HG03280 (cell line): ENCODE data around the gene SLC35F4.
"Not testable (repeated sequence)": the region's sequence is repeated elsewhere in the genome, so short reads cannot be mapped to it uniquely, and the experiment has no call there.

Experiments
- ATAC-seq: cut with Tn5 transposase; IDR thresholded peaks from one replicate; pipeline ENCODE4 v1.9.1; 2021; ENCODE audit warnings: mild to moderate bottlenecking, moderate library complexity; ENCODE audit not compliant: unreplicated experiment

Gene SLC35F4

DNA sequence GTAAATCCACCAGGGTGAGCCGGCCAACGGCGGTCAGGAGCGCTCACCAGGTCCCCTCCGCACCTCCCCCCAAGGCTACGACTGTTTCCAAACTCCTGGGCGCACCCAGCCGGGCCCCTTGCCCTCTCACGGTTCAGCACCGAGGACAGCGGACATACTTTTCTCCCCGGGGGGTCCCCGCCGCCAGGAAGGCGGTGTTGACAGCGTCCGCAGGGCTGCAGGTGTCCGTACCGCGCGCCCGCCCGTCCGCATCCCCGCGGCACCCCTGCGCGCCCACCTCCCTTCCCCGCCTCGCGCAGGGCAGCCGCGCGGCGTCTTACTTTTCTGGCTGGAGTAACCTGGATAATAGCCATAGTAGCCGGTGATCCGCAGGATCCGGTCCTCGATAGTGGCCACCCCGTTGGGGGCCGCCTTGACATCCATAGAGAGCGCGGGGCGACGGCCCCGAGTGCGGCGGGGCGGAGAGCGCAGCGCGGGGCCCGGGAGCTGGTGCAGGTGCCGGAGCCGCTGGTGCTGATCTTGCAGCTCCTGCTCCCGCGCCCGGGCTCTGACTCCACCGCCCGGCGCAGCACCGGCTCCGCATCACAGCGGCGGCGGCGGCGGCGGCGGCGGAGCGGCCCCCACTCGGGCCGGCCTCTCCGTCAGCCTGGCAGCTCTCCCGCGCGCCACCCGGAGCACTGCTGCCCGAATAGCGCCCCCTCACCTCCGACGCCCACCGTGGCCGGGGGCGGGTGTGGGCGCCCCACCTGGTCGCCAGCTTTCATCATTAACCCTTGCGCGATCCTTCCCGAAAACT is at the start of gene SLC35F4:
SLC35F4 (minus strand) TSS at position 690 of the 796 bp plus-strand sequence.
- ATAC-seq, result no peak

DNA sequence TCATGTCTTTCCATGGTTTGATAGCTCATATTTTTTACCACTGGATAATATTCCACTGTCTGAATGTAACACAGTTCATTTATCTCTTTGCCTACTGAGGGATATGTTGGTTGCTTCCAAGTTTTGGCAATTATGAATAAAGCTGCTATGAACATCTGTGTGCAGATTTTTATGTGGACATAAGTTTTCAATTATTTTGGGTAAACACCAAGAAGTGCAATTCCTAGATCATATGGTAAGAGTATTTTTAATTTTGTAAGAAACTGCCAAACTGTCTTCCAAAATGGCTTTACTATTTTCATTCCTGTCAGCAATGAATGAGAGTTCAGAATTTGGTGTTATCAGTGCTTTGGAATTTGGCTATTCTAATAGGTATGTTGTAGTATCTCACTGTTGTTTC is 43.7 kb upstream of the SLC35F4 start:
- ATAC-seq, result no peak

DNA sequence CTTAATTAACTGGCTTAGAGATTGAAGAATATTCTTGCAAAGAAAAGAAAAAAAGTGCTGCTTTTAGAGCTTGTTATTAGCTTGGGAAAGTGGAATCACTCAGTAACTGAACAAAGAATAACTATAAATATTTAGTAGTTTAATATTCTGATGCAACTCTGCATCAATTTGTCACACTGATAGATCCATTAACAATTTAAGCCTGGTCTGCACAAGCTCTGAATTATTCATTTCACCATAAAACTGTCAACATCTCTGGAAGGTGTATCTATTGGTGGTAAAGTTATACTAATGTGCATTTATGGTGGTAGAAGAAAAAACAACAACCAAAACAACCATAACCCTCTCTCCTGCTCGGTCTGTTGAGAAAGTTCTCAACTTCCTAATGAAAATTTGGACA is 38.1 kb upstream of the SLC35F4 start:
- no peak for ATAC-seq

DNA sequence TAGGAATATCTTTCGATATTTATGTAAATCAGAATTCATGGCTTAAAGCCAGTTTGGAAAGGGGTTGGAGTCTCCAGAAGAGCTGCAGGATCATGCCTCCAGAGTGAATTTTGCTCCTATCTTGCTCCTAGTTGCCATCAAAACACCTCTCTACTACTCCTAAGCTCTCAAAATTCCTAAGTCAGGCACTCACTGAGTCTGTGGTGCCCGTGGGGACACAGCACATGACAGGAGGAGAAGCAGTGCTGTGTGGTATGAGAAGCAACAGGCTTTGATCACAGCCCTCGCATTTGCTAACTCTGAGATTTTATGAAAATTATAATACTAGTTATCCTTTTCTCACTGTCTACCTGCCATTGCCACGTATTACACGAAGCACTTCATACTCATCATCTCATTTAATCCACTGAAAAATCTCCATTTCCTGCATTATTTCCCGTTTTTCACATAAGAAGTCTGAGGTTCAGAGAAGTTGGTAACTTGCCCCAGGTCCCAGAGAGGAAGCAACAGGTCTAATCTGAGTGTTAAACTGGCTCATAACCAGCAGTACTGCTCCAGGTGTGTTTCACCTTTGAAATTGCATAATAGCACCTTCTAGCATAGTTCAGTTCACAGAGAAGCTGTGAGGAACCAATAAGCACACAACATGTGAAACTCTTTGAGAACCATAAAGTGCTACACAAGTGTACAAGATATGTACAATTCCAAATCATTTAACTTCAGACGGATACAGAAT is 33.1 kb upstream of the SLC35F4 start:
- no peak for ATAC-seq

DNA sequence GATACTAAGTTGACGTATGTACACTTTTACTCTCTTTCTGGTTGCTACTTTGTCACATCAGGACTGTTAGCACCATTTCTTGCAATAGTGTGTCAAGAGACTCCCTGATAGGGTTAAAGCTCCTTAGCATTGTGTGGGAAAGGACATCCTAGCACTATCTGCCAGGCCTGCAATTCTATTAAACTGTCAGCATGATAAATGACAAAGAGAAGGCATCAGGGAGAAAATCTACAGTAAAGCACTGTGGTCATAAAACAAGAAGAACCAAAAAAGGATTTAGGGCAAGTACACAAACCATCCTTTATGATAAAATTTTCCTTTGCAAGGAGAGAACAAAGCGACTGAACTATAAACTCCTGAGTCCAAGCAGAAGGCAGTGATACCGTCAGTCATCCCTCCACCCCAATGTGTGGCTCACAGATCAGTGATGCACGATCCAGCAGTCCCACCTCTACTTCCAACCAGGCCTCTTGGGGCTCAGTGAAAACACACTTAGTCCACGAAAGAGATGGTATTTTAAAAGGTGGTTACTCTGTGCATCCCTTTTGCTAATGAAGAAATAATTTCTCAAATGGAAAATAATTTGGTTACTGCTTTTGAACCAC is 31.4 kb upstream of the SLC35F4 start:
- no peak for ATAC-seq

DNA sequence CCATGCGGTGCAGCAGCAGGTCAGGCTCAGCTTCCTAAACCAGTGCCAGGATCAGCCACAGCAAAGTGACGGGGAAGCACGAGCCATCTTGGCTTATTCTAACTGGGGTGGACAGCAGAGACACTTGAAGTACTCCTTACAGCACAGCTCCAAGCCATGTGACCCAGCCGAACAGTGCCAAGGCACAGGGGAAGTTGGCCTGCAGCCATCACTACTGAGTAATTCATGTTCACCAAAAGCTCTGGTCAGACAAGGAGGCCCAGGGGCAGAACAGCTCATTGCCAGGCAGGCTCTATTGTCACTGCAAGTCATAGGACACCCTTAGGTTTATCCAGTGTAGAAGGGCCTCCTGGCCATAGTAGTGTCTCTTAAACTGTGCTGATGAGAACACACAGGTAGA is 23.4 kb upstream of the SLC35F4 start:
- ATAC-seq, result no peak

DNA sequence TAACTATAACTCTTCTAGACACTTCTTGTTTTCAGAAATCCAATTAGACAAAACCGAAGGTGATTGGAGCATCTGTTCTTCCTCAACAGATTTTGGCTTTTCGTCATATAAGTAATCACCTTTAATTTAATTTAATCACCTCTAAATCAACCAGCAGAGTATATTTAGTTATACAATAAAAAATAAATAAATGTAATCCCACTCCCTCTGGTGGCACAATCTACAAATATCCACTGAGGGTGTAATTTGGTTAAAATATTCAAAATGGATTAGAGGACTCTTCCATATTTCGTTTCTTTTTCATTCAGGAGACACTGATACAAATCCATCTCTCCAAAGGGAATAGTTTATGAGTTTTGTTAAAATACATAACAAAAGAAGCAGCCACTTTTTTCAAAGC is 18.3 kb upstream of the SLC35F4 start:
- ATAC-seq, result no peak

DNA sequence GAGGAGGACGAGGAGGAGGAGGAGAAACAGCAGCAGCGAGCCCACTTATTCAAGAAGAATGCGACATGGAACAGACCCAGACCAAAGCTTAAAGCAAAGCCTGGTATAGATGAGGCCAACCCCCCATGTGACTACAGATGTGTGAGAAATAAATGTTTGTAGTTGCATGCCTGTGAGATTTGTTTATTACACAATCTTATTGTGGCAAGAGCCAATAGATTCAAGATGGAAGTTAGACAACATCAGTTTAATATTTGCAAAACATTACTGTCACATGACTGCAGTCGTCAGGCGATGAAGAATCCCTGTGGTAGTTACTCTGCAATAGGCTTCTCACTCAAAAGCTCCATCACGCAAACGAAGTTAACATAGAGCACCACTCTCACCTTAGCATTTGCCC is 17.2 kb upstream of the SLC35F4 start:
- no peak for ATAC-seq

DNA sequence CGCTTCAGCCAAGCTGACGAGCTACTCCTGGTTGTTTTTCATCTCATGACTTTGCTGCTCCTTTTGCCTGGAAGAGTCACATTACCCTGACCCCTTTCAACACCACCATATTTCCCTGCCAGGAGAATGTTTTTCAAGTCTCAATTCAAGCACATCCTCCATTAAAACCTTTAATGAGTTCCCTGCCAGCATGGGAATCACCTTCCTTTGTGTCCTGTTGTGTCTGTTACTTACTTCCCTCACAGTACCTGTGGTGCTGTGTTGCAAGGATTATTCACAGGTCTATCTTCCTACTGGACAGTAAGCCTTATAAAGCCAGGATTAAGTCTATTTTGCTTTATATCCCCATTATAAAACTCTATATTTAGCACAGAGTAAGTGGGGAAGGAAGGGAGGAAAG is 13.6 kb upstream of the SLC35F4 start:
- ATAC-seq, result no peak

DNA sequence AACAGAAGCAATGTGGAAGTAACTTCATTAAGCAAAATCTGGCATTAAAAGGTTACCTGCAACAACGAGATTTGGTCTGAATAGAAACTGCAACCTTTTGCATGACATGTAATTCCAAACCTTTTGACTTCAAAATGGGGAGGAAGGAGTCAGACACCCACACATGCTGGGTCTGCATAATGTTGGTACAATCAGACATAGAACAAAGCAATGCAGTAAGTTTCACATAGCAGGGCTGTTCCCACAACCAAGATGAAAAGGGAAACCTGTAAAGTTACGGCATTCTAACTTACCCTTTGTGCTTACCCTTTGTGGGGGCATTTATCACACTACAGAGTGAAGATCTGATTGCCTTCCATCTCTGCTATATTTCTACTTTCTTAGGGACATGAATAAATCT is 10.1 kb upstream of the SLC35F4 start:
- no peak for ATAC-seq

DNA sequence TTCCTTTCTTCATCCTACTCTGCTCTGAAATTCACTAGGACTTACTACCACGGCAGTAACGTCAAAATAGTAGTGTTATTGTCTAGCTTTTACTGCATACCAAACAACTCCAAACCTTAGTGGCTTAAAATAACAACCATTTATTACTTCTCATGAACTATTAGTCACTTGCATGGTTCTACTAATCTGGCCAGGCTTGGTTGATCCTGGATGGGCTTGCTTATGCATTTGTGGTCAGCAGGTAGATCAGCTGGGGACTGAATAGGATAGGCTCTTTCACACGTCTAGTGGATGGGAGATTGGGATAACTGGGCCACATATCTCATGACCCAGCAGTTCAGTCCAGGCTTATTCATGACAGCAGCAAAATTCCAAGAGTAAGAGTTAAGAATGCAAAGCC is 9.4 kb upstream of the SLC35F4 start:
- ATAC-seq, result no peak

DNA sequence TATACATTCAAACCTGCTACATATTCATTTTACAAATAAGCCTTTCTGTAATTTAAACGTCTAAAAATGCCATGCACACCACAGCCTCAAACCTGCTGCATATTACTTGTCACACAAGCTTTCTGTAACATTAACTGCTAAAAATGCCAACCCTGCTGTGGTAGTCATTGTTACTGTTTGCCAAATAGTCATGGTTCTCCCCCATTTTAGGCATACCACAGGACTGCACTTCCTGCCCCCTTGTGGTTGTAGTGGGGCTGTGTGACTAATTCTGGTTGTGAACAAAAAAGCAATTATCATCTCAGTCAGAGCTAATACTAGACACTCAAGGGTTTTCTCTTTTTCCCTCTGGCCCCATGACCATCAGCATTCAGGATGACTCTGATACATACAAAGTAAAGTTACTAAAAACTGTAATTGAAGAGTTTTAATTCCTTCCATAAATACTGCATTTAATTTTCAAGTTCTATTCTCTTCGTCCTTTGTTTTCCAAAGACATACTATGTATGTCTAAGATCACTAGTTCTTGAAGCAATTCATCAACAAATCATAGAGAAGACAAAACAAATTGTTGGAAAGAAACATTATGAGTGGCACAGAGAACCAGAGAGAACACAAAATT is 5.7 kb upstream of the SLC35F4 start:
- peak; percentile 78 for ATAC-seq

DNA sequence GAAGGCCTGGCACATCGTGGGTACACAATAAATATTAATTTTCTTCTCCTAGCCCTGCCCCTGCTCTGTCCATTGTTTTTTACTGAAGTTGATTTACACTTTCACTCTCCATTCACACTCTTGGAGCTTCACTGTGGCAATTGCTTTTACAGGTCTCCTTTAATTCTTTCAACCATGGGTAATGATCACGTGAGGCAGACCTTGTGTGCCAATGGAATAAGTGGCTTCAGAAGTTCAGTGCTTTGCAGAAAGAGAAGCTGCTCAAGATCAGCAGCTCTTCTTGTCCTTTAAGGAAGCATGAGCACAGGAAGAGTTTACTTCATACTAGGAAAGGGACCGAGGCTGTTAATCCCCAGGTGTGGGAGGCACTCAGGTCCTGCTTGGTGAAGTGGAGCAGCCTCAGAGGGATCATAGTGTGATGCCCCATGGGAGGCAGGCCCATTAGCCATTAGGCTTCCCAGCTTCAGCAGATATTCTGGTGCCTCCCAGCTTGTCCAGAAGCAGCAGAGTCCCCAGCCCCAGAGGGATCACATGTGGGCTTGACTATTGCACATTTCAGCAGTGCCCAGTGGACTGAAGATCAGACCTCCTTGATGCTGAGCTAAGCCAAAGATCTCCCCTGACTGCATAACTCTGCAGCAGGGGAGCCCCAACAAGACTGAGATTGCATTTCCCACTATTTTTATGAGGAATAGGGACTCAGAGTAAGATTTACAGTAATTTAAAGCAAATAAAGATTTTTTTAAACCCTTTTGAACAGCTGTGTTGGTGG is 5.0 kb upstream of the SLC35F4 start:
- ATAC-seq, result no peak

DNA sequence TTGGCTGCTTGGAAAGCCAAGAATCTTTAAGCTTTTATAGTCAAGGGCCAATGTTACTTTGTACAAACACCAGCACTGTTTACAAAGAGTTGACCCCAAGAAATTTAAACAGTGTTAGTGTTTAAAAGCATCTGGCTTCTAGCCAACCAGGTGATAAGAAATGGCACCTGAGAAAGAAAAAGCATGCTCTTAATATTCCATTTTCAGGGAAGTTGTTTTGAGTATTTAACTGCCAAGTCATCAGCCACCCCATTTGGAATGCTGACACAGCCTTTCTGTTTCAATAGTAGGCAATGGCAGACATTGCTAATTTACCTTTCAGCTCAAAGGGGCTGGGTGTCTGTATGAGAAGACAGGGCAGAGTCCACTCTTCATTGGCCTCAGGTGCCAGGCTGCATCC is 3.7 kb upstream of the SLC35F4 start:
- no peak for ATAC-seq

DNA sequence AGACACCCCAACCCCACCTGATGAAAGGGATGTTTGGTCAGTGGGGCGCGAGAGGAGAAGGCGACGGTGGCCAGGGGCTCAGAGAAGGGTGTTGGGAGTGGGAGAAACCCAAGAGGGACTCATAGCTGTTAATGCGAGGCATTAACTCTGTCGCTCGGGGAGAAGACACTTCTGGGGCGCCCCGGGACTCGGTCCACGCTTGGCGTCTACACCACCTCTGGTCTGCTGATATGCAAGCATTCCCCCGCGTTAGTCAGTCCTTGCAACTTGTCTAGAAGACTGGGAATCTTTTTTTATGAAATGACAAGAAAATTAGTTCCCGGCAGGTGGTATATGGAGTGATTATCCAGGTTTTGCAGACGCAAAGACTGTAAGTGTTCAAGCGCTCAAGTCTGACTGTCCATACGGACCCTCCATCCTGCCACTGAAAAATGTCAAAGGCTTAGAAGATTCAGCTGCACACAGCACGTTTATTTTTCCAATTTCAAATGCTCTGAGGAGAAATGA is 360 bp upstream of the SLC35F4 start:
- ATAC-seq, result no peak

DNA sequence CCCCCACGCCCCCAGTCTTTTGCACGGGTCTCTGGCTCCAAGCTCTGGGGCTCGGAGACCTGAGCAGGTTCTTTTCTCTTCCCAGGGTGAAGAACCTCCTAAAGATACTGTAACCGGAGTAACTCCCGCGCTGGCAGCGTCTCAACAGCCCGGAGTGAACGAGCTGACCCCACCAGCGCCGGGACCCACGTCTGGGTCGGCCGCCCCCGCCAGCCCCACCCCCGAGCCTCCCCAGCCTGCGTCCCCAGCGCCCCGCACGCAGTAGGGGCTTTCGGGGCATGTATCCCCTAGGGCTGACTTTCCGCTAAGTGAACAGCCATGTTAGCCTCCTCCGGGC is 858 bp downstream of the SLC35F4 start:
- ATAC-seq, result no peak

DNA sequence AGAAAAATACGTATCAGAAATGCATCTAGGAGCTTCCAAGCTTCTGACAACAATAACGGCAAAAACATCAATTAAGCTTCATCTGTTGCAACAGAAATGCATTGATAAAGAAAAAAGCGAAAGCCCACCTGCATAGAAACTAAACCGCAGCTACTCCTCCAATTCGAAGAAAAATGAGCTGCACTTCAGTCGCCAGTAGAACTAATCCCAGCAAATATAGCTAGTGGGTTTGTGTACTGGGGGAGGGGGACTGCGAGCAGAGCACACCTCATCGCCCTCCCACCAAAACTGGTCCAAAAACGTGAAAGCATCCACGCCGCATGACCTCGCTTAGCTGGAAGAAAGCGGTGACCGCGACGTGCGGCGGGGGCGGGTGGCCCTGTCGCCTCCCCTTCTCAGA is 1.2 kb downstream of the SLC35F4 start:
- ATAC-seq, result no peak

DNA sequence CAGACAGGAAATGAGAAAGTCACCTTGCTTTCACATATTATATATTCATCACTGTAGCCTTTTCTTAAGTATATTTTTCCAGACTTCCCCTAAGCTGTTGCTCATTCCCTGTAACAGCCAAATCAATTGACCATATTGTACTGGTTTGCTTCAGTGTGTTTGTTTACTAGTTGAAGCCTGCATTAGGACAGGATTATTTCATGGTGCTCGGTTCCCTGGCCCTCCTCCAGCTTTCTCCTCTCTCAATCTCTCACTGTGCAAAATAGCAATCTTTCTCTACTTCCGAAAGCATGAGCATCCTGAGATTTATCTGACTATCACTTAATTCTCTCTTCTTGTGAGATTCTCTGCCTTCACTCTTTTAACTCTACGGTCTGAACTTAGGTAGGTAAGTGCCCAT is 2.4 kb downstream of the SLC35F4 start:
- ATAC-seq, result no peak

DNA sequence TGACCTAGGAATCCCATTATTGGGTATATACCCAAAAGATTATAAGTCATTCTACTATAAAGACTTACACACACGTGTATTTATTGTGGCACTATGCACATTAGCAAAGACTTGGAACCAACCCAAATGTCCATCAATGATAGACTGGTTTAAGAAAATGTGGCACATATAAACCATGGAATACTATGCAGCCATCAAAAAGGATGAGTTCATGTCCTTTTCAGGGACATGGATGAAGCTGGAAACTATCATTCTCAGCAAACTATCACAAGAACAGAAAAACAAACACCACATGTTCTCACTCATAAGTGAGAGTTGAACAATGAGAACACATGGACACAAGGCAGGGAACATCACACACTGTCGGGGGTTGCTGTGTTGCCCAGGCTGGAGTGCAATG is 10.2 kb downstream of the SLC35F4 start:
- not testable (repeated sequence) for ATAC-seq

DNA sequence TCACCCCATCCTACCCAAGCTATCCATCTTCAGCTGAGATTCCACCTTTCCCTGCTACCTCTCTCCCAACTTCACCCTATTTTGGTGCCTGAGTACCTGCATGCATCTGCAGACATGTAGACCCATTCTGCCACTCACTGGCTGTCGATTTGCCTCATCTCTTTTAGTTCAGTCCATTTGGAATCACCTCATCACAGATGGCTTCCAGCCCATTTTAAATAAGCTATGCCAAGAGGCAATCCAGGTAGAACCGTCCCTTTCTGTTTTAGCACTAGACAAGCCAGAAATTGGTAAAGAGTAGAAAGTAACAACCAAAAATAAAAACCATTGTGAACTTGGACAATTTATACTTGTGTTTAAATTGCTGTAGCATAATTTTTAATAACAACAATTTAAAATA is 11.3 kb downstream of the SLC35F4 start:
- ATAC-seq, result no peak

DNA sequence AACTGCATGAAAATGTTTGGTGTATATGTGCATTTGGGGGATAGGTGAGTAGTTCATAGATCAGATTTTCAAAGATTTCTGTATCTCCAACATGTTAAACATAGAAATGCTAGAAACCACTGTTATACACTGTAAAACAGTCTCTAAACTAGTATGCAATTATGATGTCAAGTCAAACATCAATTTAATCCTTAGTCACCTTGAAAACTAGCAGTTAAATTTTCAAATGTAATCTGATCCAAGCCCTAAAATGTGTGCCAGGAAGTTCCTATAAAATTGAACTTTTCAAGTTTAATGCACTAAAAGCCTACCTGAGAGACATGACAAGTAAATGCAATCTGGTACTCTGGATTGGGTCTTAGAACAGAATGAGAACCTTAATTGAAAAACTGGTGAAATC is 14.5 kb downstream of the SLC35F4 start:
- no peak for ATAC-seq
